Measurements from ENCODE around the gene ADGRB3. TPM values are rescaled to one million over a fixed set of nuclear protein-coding genes. Genes with fewer than 3 reads are reported as not detected.

Gene ADGRB3
- total and polyA plus RNA-seq, 10 of the 15 experiments (the other 5 are each of a cell fraction or from before 2014, with no cell fraction given) = 0.03 to 0.06 TPM; not detected in 8

GRCh38 chr6:69311888-69312287, 676.8 kb downstream of the ADGRB3 start (continued):
- no peak for TF ChIP-seq E2F8 (IDR thresholded peaks at IDR 0.05; ENCODE audit: low read depth, partially characterized antibody)
- TF ChIP-seq NRF1 (conservative IDR thresholded peaks at IDR 0.05; ENCODE audit: low read depth, low read length) = no peak

GRCh38 chr6:69314001-69314400, 678.9 kb downstream of the ADGRB3 start:
- H4K20me1 ChIP-seq (ENCODE audit: control insufficient read depth, insufficient read depth) = no peaks in the 10 kb centered on the region
- ATAC-seq (no peak), FAIRE-seq (no peak), DNase-seq (ENCODE audit: low read depth, low spot score) (no peak)
- no peaks in the 10 kb centered on the region for H3K27me3 ChIP-seq (replicated peaks in 1 of 2; ENCODE audit: control insufficient read depth in 2 of 2, insufficient read depth in 2 of 2, low read length in 1 of 2)
- ChIA-PET RAD21 (ENCODE audit: unreplicated experiment) (no interaction called here), POLR2A (no interaction called here), SMC1A (ENCODE audit: uncharacterized antibody, unreplicated experiment) (no interaction called here), CTCF (no interaction called here)
- in situ Hi-C loops (cut with MboI) (no loop called here), intact Hi-C loops (cut with micrococcal nuclease; ENCODE audit: unreplicated experiment) (no loop called here)
- no peak overlapping the region for H3K9ac ChIP-seq (ENCODE audit: control insufficient read depth, insufficient read depth, low read length)
- H3K4me1 ChIP-seq (ENCODE audit: control insufficient read depth, insufficient read depth, low read length) = no peaks in the 10 kb centered on the region
- H3K36me3 ChIP-seq (ENCODE audit: control insufficient read depth in 2 of 2, insufficient read depth in 2 of 2, low read length in 1 of 2) = no peaks in the 10 kb centered on the region
- no peak overlapping the region for H3K27ac ChIP-seq (ENCODE audit: control insufficient read depth, insufficient read depth)
- 0% methylated on average over 1 of the region's 1 CpG for WGBS (ENCODE audit: insufficient coverage, insufficient replicate concordance, low lambda C conversion rate, missing lambda C conversion rate)
- no peak for TF ChIP-seq SIX5 (IDR thresholded peaks at IDR 0.05; ENCODE audit: low read depth, low read length, severe bottlenecking)
- no peak for TF ChIP-seq HDAC6 (IDR thresholded peaks at IDR 0.05; ENCODE audit: unreplicated experiment)
- TF ChIP-seq E2F8 (IDR thresholded peaks at IDR 0.05; ENCODE audit: low read depth, partially characterized antibody) = no peak
- no peak for TF ChIP-seq TAF1 (IDR thresholded peaks at IDR 0.05; ENCODE audit: borderline replicate concordance, low read depth, low read length)
- TF ChIP-seq IRF3 (IDR thresholded peaks at IDR 0.05) = no peak
- TF ChIP-seq ZNF24 (IDR thresholded peaks at IDR 0.05) = no peak
- no peak for TF ChIP-seq TCF3 (IDR thresholded peaks at IDR 0.05; ENCODE audit: borderline replicate concordance, insufficient read depth, low read depth, low read length)
- TF ChIP-seq ZBTB4 (CRISPR knock-in tag; IDR thresholded peaks at IDR 0.05) = no peak
- TF ChIP-seq BMI1 (IDR thresholded peaks at IDR 0.05; ENCODE audit: borderline replicate concordance) = no peak
- H3K4me2 ChIP-seq (ENCODE audit: control insufficient read depth, insufficient read depth) = no peak overlapping the region
- no peaks in the 10 kb centered on the region for H3K79me2 ChIP-seq (ENCODE audit: control insufficient read depth, insufficient read depth, low read length)
- H3K9me3 ChIP-seq (replicated peaks; ENCODE audit: control insufficient read depth, insufficient read depth, low read length) = no peaks in the 10 kb centered on the region
- no peak overlapping the region for H2AFZ ChIP-seq (ENCODE audit: control insufficient read depth, low read depth, low read length)
- H3K4me3 ChIP-seq = no peak overlapping the region
- no TSS peak for BruUV-seq (replicated peaks)
